Suppressor macrophage treated with lipopolysaccharide for 1 hour (primary cell): ENCODE data around the gene GTF2A1L.
"Not testable (repeated sequence)": the region's sequence is repeated elsewhere in the genome, so short reads cannot be mapped to it uniquely, and the experiment has no call there.

Source experiments
- DNase-seq, 3 donors: peaks; one replicate each; pipeline ENCODE4 v3.0.0-alpha.2; 2020 to 2022

GTF2A1L gene

DNA sequence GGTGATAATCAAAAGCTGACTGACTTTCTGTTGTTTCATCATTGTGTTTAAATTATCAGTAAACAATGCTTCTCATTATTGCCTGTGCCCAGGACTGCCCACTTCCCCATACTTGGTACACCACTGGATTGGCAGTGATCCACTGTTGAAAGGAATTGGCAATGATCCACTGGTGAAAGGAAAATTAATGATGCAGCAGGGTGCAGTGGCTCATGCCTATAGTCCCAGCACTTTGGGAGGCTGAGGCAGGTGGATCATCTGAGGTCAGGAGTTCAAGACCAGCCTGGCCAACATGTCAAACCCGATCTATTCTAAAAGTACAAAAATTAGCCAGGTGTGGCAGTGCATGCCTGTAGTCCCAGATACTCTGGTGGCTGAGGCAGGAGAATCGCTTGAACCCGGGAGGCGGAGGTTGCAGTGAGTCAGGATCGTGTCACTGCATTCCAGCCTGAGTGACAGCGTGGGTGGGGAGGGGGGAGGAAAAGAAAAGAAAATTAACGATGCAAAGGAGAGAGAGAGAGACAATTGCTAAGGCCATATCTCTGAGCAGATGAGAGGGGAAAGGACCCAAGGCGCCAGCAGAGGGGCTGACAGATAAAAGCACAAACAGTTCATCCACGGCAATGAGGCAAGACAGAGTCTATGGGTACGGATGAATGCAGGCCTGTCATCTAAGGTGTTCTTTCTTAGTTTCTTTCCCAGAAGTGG, 10.2 kb upstream of the GTF2A1L start:
- no peak for DNase-seq

DNA sequence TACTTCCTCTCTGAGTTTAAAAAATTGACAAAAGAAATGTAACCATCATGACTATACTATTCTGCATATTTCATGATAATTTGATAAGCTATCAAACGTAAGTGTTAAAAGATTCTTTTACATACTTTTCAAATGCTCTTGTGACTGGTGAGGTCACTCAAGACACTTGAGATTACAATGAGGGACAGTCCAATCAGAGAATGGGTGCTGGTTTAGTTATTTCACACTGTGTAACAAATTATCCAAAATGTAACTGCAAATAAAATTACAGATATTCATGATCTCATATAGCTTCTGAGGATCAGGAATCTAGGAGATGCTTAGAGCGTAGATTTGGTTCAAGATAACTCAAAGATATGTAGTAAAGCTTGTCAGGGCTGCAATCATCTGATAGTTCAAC, 4.4 kb upstream of the GTF2A1L start:
- DNase-seq: no peak

DNA sequence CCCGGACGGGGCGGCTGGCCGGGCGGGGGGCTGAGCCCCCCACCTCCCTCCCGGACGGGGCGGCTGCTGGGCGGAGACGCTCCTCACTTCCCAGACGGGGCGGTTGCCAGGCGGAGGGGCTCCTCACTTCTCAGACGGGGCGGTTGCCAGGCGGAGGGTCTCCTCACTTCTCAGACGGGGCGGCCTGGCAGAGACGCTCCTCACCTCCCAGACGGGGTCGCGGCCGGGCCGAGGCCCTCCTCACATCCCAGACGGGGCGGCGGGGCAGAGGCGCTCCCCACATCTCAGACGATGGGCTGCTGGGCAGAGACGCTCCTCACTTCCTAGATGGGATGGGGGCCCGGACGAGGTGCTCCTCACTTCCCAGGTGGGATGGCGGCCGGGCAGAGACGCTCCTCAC, 3.1 kb upstream of the GTF2A1L start:
- not testable (repeated sequence) for DNase-seq

DNA sequence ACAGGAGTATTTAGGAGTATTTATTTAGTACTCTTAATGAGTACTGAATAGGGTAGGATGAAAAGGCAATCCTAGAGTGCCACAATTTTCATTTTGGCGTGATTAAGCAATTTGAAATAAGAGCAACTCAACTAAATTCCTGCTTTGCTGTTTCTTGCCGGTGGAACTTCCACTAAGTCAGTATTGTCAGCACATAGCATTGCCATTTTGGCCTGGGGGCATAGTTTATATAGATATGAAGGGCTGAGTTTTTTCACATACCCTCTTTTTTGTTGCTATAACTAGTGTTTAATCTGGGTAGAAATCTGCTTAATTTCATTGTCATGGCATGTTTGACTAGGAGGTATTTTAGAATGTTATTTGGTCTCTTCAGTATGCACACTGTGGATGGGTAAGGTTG, 1.9 kb downstream of the GTF2A1L start:
- DNase-seq: no peak

DNA sequence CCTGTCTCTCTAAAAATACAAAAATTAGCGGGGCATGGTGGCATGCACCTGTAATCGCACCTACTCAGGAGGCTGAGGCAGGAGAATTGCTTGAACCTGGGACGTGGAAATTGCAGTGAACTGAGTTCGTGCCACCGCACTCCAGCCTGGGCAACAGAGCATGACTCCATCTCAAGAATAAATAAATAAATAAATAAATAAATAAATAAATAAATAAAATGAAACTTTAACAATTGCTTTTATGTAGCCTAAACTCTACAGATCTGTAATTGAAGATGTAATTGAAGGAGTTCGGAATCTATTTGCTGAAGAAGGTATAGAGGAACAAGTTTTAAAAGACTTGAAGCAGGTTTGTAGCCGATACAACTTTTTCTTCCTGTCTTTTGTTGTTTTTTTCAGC, 2.9 kb downstream of the GTF2A1L start:
- no peak for DNase-seq

DNA sequence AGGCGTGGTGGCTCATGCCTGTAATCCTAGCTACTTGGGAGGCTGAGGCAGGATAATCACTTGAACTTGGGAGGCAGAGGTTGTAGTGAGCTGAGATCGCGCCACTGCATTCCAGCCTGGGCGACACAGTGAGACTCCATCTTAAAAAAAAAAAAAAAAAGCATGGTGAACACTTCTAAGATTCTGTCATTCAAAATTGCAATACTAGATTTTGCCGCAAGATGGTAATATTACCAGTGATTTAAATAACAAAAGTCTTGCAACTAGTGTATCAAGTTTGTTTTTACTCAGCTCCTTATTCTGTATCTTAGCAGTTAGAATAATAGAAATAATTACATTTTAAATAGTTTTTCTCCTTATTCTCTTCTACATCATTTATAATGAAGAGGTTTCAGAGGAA, 5.0 kb downstream of the GTF2A1L start:
- not testable (repeated sequence) for DNase-seq

DNA sequence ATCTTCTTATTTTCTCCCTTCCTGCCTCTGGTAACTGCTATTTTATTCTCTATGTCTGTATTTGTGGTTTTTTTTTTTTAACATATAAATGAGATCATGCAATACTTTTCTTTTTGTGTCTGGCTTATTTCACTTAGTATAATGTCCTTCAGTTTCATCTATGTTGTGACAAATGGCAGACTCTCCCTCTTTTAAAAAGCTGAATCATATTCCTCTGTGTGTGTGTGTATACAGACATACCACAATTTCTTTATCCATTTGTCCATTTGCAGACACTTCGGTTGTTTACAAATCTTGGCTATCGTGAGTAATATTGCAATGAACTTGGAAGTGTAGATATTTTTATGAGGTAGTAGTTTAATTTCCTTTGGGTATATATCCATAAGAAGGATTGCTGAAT, 7.0 kb downstream of the GTF2A1L start:
- DNase-seq: no peak

DNA sequence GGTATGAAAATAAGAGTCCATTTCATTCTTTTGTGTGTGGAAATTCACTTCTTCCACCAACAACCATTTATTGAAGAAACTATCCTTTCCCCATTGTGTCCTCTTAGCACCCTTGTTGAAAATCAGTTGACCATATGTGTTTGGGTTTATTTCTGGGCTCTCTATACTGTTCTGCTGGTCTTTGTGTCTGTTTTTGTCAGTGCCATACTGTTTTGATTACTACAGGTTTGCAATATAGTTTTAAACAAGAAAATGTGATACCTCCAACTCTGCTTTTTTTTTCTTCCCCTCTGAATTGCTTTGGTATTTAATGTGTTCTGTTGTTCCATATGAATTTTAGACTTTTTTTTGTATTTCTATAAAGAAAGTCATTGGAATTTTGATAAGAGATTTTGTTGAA, 8.4 kb downstream of the GTF2A1L start:
- DNase-seq: no peak

DNA sequence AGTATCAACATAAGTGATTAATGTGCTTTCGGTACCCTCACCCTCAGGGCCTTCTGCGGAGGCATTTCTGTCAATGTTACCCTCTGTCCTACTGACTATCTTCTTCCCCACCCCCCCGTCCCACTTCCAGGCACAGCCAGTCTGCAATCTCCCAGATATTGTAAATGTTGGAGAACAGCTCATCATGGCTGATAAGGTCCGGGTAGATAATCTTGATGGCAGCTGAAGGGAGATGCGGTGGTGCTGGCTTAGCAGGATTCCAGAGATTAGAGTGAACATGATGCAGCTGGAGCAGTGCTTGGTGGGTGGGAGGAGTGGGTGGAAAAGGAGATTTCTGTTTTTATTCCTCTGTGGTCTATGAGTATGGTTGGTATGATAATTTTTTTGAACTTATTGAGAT, 15.5 kb downstream of the GTF2A1L start:
- DNase-seq: no peak

DNA sequence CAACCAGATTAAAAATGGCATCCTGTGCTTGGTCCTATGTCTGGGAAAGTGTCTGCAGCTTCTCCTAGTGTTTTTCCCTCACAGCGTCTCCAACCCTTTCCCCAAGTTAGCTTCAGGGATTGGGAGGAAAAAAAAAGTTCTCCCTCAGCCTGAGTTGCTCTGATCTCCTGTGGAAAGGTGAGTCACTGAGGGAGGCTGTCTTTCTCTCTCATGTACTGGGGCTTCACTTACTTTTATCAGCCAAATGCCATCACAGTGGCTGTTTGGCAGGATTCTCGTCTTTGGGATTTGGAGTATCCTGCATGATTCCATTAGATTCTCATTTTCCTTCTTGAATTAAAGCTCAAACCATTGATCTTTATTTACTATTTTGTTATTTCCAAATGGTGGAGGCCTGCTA, 18.1 kb downstream of the GTF2A1L start:
- no peak for DNase-seq

DNA sequence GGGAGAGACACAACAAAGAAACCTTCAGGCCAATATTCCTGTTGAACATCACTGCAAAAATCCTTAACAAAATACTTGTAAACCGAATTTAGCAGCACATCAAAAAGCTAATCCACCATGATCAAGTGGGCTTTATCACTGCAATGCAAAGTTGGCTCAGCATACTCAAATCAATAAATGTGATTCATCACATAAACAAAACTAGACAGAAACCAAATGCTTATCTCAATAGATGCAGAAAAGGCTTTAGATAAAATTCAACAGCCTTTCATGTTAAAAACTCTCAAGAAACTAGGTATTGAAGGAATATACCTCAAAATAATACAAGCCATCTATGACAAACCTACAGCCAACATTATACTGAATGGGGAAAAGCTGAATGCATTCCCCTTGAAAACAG, 20.6 kb downstream of the GTF2A1L start:
- no peak for DNase-seq

DNA sequence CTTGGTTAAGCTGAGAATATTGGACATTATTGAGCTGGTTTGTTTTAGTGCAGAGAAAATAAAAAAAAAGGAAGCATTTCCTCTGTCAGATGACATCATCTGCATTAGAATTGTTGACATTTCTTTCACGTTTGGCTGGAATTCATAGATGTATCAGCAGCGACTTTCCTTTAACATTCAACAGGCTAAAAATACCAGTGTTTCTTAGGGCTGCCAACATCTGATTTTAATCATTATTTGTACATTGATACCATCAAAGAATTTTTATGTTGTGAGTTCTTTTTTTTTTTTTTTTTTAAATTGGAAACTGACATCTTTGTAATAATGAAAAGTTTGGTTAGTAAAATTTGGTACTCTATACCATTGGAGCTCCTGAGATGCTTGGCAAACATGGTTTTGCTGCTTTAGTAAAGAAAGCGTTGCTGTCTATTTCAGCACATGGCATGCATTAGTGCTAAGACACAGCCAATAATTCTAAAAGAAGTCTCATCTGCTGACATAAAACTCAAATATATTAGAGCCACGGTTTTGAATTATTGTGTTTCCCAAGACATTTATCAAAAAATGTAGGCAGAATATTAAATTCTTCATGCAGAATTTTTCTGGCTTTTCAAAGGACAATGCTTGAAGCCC, 33.6 kb downstream of the GTF2A1L start:
- peak in 1 of 3 donors; percentile 1 for DNase-seq

DNA sequence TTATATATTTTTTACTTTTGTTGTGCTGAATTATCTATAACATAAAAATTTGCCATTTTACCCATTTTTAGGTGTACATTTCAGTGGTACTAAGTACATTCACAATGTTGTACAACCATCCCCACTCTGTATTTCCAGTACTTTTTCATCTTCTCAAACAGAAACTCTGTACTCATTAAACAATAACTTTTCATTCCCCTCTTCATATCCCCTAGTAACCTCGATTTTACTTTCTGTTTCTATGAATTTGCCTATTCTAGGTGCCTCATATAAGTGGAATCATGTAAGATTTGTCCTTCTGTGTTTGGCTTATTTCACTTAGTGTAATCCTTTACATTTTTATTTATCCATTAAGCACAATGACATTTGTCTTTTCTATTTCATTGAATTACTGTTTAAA, 51.3 kb downstream of the GTF2A1L start:
- DNase-seq: no peak

DNA sequence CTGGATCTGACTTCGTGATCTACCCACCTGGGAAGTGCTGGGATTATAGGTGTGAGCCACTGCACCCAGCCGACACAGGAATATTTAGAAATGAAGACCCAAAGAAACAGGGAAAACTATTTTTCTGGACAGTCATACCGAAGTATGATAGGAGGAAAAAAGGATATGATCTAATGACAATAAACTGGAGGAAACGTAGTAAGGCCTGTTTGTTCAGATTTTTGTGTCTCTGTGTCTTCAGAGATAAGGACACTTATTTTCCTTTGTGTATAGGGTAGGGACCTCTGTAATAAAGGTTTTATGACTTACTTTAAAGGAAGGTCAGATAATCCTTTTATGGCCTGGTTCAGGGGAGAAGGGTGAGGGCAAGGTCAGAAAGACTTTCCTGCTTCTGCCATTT, 55.9 kb downstream of the GTF2A1L start:
- DNase-seq: no peak

DNA sequence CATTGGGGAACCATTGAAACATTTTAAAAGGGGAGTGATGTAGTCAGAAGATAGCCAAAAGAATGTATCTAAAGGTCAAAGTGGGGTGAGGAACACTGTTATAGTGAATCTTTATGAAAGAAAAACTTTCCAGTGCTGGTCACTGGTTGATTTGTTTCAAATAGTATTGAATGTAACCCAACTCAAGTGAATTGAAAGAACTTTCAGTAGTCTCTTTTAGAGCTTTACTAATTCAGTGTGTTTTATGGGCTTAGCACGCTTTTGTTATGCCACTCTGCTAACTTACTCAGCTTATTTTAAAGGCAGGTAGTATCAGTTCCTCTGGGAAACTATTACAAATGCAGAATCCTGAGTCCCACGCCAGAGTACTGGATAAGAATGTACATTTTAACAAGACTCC, 57.3 kb downstream of the GTF2A1L start:
- DNase-seq: no peak

DNA sequence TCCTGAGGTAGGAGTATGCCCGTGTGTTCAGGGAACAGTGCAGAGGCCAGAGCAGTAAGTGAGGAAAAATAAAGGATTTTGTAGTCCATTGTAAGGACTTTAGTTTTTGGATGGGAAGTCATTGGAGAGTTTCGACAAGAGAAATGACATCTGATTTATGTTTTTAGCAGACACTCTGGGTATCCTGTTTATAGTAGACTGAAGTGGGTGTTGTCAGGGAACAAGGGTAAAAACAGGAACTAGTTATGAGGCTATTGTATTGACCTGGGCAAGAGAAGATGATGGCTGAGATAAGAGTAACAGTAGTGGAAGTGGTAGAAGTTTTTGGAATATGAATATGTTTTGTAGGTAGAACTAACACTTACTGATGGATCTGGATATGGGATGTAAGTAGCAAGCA, 59.8 kb downstream of the GTF2A1L start:
- no peak for DNase-seq

DNA sequence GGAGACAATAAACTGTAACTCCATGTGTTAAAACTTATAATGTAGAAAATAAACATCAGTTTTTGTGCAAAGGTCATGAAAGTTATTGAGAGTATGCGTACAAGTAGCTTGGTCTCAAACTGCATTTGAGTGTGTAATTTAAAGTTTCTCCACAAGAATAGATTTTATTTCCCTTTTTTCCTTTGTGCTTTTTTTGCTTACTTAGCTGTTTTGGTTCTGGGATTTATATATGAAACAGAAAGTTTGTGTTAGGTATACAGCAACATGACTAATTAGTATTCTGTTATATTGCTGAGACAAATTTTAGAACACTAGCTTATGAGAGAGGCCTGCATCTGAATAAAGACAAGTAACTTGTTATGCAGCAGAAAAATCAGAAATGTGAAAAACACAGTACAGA, 67.5 kb downstream of the GTF2A1L start:
- DNase-seq: peak in 1 of 3 donors; percentile 1

DNA sequence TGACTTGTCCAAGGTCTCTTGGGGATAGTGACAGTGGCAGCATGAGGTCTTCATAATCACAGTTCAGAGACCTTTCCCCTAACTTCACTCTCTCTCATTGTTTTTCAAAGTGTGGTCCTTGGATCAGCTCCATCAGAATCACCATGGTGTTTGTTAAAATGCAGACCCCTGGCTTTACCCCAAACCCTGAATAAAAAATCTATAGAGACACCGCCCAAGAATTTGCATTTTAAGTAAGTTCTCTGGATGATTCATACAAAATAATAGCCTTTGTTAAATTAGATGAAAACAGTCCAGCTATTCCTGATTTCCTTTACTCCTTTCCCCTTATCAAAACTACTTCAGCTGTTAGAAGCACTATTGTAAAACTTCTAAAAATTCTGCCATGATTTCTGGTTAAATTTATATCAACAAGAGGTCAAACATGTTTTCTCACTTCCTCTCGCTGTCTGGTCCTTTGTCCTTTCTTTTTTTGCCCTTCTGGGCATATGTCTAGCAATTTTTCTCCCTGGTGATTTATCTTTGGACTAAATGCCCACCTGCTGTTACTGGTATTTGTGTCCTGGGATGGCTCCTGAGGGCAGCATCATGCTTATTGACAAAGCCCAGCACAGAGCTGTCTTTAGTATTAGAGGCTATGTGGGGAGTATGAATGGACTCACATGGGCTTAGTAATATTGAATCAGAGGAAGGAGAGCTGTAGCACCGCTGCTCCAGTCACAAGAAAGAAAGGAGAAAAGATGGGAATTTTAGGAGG, 74.5 kb downstream of the GTF2A1L start:
- DNase-seq: no peak

DNA sequence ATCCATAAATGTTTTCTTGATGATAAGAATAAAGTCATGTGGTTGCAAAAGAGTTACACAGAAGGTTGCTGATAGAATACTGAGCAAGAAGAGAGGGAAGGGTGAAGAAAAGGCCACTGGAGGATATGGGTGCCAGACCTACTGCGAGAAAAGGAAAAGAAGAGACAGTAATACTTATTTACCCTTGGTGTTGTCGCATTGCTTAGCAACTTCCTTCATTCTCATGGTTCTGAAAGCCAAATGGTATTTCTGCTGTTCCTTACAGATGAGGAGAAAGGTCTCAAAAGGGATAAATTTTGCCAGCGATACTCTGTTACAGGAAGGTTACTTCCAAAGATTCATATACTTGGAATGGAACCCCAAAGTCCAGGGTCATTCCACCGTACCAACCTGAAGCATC, 75.4 kb downstream of the GTF2A1L start:
- DNase-seq: no peak

DNA sequence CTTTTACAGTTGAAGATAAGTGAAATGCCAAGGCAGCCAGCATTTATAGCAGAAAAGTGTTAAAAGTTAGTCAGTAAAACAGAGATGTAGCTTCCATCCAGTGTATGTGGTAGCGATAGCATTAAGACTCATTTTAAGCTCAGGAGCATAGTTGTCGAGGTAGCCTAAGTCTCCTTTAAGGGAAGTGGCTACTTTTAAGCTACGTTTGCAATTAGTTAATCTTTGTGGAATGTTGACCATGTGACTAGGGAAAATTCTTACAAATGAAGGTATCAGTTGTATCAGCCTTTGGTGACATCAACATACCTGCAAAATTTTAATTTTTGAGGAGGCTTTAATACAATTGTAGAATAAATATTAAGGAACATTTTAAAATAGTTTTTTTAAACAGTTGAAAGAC, 76.0 kb downstream of the GTF2A1L start:
- no peak for DNase-seq

DNA sequence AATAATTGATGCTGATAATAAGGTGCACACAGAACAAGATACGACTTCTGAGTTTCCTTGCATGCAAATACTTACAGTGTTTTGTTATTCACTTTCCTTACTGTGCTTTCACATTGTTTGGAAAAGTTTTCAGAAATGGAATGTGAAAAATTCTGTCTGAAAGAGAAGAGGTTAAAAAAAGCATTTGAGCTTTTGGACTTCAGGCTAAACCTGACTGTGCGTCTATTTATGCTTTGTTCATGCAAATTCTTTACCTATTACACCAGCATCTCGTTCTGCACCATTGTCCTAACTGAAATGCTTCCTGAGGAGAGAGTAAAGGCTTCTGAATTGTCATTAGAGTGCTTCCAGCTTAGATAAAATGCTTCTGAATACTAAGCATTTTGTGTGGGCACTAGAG, 76.5 kb downstream of the GTF2A1L start:
- DNase-seq: no peak

DNA sequence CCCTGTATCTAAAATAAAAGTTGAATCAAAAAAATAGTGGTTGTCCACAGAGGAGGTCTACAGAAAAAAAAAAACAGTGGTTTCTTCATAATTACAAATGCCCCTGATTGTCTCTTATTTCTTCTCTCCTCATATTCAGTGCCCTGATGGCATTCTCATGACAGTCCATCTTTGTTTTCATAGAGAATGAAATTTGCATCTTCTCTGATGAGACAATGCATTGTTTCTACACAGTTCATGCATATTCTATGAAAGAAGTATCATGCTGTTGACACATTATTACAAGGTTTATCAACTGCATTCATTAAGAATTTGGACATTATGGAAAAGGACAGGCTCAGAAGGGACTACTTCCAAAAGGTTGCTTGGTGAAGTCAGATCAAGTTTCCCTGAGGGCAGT, 78.3 kb downstream of the GTF2A1L start:
- DNase-seq: no peak

DNA sequence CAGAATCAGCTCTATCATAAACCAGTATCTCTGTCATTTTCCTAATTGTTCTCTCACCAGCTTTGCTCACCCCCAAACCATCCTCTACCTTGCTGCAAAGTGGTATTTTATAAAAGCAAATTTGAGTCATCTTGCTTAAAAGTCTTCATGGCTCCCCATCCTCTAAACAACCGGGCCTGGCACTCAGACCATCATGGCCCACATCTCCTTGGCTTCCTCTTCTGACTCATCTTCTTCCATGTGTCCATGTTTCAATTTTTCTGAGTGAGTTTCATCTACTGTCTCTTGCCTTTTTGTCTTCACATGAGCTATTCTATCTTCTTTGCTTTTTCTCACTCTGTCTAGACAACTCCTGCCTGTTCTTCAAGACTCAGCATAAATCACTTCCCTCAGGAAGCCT, 79.2 kb downstream of the GTF2A1L start:
- DNase-seq: no peak

DNA sequence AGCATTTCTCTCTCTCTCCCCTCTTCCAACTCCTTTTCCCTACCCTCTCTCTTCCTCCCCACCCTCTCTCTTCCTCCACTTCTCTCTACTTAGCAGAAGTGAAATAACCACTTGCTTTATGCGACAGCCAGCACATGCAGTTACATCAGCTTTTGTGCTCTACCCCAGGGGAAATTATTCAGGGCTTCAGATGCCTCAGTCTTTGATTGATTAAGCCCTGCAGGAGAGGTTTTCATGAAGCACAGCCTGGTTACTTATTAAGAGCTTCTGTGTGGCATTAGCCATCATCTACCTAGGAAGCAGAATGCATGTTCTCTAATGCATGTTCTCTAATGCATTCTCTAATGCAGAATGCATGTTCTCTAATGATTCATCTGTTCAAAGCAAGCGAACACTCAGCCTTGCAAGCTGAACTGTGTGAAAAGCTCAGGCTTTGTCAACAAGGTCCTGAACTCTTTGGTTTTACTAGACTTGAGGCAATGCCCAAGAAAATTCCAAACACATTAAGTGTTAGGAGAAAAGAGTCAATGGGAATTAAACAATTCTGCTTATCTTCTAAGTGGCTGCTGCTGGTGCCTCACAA, 81.8 kb downstream of the GTF2A1L start:
- no peak for DNase-seq
